NCI-H1105 treated with DMSO at 0.1 percent for 48 hours (cell line): ENCODE data around the gene GAREM1.

ENCODE experiments used
- DNase-seq: peaks from one replicate; lab custom pipeline; 2025; lab: John Stamatoyannopoulos, UW

Gene GAREM1

DNA sequence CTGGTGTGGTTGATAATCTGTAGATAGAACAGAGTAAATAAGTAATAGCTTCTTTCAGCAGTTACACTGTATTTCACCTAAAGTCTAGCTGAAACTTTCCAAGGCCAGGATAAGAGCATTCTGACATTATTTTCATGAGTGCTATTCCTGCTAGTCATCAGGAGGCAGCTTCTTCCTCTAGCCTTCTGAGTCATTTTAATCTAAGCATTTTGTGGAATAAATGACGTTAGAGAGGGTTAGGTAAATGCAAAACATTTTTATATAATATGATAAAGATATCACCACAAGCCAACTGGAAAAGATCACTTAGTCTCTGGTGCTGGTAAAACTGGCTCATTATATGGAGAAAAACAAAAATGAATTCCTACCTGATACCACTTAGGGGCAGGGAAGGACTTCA lies 142.3 kb downstream of the GAREM1 start:
- DNase-seq = no peak

DNA sequence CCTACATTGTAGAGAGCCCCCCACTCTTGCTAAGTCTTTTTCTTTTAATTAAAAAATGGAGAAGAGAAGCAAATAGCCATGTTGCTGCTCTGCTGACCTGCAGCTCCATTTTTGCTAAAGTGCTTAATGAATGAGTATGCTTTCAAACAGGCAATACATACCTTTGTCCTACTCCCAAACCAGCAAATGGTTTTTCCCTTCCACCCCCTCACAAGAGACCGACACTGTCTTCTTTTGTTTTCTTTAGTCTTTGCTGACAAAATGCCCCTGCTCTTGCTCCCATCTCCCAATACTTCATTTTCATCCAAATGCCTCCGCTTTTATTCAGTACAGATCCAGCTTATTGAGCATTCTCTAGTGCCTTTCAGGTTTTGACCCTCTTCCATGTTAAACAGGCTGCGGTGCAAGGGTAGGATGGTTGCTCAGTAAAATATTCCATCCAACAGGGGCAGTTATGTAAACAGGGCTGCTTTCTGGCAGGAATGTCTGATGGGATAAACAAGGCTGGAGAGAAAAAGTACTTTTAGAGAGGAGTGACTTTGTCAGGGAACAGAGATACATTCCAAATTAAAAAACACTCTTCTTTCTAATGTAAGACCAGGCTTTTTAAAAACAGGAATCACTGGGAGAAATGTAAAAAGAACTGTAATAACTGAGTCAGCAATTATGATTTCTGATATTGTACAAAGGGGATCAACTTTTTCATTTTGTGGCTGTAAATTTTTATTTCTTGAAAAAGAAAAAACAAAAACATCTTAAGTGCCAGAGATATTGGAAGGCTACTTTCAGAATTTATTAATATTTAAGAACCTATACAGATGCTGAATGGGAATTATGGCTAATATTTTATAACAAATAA lies 144.0 kb downstream of the GAREM1 start:
- DNase-seq = no peak

- no peak for DNase-seq
These were observed 146.5 kb downstream of the GAREM1 start for GRCh38 chr18:32324181-32324580.

DNA sequence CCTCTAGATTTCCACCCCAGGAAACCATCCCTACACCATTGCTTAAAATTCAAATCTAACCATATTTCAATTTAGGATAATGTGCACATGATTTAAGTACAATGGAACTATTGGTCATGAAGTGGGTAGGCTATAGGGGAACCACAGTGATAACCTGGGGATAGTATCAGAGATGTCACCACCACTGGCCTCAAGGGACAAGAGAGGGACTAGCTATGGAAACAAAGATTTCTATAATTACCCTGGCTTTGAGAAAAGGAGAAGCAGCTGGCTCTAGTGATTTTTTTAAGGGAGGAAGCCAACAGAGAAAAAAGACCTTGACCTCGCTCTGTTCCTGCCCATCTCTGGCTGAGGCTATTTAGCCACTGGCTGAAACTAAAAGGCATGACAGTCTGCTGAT lies 148.9 kb downstream of the GAREM1 start:
- DNase-seq = no peak

DNA sequence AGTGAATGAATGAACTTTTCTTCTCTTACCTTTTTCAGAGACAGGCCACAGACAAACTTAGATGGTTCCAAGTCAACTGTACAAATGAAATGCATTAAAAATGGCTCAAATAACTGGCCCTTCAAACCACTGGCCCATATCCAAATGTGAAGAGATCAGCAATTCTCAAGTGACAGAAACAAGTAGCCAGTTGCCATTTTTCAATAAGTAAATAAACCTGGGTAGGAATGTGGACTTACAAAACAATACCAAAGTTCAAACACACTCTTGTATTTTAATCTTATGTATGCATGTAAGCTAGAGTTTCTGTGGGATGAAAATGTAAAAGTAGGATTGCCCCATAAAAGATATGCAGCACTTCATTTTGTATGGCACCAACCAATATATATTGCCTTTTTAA lies 151.6 kb downstream of the GAREM1 start:
- DNase-seq = no peak

DNA sequence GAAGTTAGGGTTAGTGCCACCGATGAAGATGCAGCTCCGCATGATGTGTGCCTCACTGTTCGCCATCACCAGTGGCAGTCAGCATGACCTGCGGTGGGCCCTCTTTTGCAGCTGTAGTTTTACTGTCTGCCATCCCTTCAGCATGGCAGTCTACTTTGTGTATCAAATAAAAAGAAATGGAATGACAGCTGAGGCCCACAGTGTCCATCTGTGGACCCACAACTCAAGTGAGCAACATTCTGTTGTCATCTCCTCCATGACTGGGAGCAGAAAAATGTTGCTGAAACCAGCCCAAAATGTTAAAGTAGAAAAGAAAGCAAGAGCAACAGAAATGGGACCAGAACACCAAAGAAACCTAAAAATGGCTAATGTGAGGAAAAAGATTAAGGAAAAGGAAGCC lies 152.1 kb downstream of the GAREM1 start:
- DNase-seq = no peak

DNA sequence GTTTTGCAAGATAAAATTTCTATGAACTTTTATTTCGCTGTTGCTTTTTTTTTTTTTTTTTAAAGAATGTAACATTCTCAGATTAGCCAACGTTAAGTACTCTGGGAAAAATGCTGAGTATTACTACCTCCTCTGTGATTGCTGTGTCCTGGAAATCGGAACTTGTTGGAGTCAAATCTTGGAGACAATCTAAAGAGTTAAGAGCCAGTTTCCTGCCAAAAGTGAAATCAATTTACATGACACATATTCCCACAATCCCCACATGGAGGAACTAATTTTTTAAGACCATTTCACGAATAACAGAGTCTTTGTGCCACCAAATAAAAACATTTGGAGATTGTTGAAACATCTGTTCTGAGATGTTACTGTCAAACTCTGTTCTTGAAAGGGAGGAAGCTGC lies 153.0 kb downstream of the GAREM1 start:
- DNase-seq = no peak

- no peak for DNase-seq
These were observed 154.8 kb downstream of the GAREM1 start for GRCh38 chr18:32315881-32316280.

DNA sequence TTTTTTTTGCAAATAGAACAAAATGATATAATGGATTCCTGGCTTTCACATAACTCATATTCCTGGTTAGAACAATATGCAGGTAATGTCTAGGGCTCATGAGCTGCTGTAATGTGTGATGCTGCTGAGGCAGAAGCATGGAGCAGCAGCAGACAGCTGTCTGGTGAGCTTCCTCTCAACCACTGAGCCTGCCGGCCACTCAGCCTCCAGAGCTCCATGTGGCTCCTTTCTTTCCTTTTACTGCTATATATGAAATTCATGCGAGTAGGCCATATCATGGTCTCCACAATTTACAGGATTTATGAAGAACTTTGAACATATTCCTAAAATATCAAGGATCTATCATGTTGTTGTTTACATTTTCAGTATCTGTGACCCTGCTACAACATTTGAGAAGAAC lies 159.9 kb downstream of the GAREM1 start:
- DNase-seq = no peak

- DNase-seq = no peak
These were observed 160.6 kb downstream of the GAREM1 start for GRCh38 chr18:32310101-32310500.

- DNase-seq = no peak
These were observed 162.1 kb downstream of the GAREM1 start for GRCh38 chr18:32308493-32309120.

DNA sequence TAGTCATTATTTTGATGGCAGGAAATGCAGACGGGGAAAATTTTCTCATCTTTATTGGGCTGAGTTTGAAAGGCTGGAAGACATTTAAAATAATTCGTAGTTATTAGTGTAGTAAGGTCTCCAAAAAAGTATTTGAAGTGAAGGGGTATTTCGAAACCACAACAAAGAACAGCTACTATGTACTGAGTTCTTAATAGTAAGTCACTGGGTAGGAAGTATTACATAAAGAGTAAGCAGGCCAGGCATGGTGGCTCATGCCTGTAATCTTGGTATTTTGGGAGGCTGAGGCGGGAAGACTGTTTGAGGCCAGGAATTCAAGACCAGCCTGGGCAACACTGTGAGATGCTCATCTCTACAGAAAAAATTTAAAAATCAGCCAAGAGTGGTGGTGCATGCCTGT lies 167.3 kb downstream of the GAREM1 start:
- DNase-seq = no peak

DNA sequence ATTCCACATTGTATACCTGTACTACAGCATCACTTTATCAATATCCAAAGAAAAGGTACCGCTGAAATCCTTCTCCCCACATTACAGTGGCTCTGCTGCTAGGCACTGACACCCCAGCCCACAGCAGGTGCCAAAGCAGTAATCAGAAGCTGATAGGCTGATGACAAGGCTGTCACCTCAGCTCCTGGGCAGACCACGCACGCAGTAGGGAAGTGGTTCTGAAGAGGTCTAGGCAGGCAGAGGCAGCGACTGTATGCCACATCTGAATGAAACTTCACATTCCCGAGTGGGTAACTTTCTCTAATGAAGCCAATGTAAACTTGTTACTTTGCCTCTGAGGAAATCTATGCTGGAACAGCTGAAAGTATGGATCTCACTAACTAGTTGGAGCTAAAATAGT lies 167.9 kb downstream of the GAREM1 start:
- DNase-seq = no peak

GRCh38 chr18:32301976-32302743 lies 168.5 kb downstream of the GAREM1 start:
- no peak for DNase-seq

DNA sequence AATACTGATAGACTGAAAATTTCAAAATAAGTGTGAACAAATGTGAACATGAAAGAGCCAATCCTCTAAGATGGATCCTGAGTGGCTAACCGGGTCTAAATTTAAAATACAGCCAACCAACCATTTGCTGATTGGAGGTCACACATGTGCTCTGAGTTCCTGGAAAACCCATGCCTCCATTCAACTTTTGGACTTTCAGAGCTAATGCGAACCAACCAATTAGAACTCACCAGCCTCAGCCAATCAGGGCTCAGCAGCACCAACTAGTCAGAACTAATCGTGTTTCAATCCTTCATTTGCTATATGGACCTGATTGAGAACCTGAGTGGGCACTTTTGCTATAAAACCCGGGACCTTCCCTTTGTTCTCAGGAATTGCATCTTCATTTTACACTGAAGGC lies 169.3 kb downstream of the GAREM1 start:
- no peak for DNase-seq

DNA sequence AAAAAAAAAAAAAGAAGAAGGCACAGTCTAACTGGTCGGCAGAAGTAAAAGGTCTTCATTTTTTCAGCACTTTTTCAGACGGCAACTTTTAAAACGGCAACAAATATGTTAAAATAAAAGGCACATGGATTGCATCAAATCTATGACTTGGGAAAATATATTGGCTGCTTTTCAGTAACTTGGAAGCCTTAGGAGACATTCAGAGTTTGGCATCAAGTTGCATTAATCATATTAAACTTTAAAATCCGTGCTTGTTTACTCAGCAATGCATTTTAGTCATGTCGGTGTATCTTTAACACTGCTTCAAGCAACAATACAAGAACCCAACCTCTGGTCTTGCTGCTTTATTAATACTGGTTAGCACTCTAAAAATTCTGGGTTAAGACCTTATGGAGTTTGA lies 169.8 kb downstream of the GAREM1 start:
- DNase-seq = no peak

DNA sequence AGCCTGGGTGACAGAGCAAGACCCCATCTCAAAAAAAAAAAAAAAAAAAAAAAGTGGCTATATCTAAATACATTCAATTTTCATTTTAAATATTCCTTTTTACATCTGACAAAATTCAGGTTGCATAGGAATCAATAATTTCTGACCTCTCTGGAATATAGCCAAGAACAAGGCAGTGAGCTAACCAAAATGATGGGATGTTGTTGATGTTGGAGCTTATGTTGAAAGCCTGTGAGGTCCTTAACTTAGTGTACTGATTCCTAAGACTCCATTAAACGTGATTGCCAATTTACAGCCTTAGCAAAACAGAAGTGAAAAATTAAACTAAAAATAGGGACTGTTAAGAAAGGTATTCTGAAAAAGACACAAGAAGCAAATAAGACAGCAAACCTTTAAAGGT lies 171.2 kb downstream of the GAREM1 start:
- DNase-seq = no peak

DNA sequence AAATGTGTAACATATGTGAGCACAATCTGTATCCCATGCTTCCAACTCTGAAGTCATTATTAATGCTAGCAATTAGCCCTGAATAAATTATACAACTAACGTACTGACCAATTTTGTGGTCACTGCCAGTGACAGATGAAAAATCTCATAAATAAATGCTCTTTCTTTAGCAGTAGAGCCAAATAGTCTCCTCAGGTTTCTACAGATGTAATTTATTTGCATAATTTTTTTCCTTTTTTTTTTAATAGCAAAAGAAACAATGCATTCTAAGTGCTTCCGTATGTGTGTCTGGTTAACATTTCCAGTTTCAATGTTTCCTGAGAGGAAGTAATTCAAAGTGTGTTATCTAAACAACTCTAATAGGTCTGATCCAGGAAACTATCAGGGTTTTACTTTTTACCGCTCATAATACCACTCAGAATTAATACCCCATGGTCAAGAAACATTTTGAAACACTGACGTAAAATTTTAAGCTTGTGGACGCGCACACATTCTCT lies 172.5 kb downstream of the GAREM1 start:
- no peak for DNase-seq

- DNase-seq = no peak
These were observed 173.0 kb downstream of the GAREM1 start for GRCh38 chr18:32297579-32298170.

GRCh38 chr18:32296851-32297250 lies 173.8 kb downstream of the GAREM1 start:
- no peak for DNase-seq

- DNase-seq = no peak
These were observed 175.1 kb downstream of the GAREM1 start for GRCh38 chr18:32295604-32296003.

- DNase-seq = no peak
These were observed 177.6 kb downstream of the GAREM1 start for GRCh38 chr18:32293107-32293506.
